Cardiac fibroblast (primary cell): ENCODE measurements around the gene ERGIC2.
"Not testable (repeated sequence)": the region's sequence is repeated elsewhere in the genome, so short reads cannot be mapped to it uniquely, and the experiment has no call there.

Experiments used
- DNase-seq, 2 donors: peaks; one replicate each; pipeline versions ENCODE4 v3.0.0 to v3.0.0-alpha.2; 2010; ENCODE audit warnings: low read depth in 2 of 2
- H3K4me3 ChIP-seq, 2 donors: replicated peaks in 1 of 2; 1 replicate in 1 of 2; 2 replicates in 1 of 2; pipeline ENCODE4 v1.5.1; 2011; ENCODE audit warnings: low read depth in 2 of 2, low read length in 2 of 2, mild to moderate bottlenecking in 2 of 2, moderate library complexity in 1 of 2
- TF ChIP-seq, protein P1 (sequence below): IDR thresholded peaks from one replicate; pipeline ENCODE4 v1.5.1; 2011; ENCODE audit warnings: low read depth, mild to moderate bottlenecking, low read length, inconsistent platforms

ERGIC2 gene

GRCh38 chr12:29306682-29307081 is 74.3 kb downstream of the ERGIC2 start:
- TF ChIP-seq, protein P1, sequence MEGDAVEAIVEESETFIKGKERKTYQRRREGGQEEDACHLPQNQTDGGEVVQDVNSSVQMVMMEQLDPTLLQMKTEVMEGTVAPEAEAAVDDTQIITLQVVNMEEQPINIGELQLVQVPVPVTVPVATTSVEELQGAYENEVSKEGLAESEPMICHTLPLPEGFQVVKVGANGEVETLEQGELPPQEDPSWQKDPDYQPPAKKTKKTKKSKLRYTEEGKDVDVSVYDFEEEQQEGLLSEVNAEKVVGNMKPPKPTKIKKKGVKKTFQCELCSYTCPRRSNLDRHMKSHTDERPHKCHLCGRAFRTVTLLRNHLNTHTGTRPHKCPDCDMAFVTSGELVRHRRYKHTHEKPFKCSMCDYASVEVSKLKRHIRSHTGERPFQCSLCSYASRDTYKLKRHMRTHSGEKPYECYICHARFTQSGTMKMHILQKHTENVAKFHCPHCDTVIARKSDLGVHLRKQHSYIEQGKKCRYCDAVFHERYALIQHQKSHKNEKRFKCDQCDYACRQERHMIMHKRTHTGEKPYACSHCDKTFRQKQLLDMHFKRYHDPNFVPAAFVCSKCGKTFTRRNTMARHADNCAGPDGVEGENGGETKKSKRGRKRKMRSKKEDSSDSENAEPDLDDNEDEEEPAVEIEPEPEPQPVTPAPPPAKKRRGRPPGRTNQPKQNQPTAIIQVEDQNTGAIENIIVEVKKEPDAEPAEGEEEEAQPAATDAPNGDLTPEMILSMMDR: no peak
- H3K4me3 ChIP-seq: no peak overlapping the region
- no peak for DNase-seq

GRCh38 chr12:29306266-29306665 is 74.7 kb downstream of the ERGIC2 start:
- no peak overlapping the region for H3K4me3 ChIP-seq
- TF ChIP-seq, protein P1: no peak
- no peak for DNase-seq

GRCh38 chr12:29304388-29304787 is 76.6 kb downstream of the ERGIC2 start:
- no peak overlapping the region for H3K4me3 ChIP-seq
- no peak for DNase-seq
- TF ChIP-seq, protein P1: no peak

DNA sequence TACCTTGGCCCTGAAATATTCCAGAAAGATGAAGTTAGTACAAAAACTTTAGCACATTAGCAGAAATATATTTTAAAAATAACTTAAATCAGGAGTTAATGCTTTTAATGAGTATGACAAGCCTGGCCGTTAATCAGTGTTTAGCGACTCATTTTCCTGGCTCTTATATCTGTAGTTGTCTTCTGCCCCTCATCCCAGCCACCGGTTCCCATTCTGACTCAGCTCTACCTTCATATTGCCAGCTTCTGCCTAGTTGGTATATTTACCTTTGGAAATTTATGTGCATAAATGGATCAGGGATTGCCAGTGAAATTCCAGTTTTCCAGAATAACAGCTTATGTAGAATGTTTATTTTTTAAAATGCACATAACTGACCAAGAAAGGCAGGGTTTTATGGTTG is 79.9 kb downstream of the ERGIC2 start:
- TF ChIP-seq, protein P1: no peak
- no peak for DNase-seq
- H3K4me3 ChIP-seq: no peak overlapping the region

DNA sequence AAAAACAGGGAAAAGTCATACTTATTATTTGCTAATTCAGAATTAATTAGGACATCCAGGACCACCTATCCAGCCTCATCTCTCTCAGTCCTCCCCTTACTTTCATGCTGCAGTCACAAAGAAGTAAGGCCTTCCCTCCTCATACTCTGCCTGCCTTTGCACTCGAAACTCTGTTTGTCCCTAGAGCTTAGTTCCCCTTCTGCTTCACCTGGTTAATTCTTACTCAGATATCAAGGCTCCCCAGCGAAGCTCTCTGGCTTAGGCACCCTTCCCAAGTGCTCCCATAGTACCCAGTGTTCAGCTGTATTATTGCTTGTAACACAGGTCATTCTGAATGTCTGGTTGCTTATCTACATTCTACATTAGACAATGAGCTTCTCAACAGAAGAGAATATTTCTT is 81.3 kb downstream of the ERGIC2 start:
- no peak overlapping the region for H3K4me3 ChIP-seq
- TF ChIP-seq, protein P1: no peak
- DNase-seq: no peak

DNA sequence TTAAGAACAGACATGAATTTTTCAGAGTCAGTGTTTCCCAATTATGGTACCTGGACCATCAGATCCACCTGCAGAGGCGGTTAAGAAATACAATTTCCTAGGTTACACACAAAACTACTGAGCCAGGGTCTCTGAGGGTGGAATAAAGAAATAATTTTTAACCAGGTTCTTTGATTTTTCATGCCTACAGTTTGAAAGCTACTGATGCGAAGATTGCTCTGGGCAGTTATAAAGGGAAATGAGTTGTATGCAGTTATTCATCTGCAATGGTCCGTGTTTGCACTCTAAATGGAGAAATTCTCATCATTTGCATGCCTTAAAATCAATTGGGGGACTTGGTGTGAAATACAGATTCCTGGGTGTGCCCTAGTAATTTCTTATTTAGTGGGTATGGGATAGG is 89.7 kb downstream of the ERGIC2 start:
- DNase-seq: no peak
- TF ChIP-seq, protein P1: no peak
- H3K4me3 ChIP-seq: no peak overlapping the region

DNA sequence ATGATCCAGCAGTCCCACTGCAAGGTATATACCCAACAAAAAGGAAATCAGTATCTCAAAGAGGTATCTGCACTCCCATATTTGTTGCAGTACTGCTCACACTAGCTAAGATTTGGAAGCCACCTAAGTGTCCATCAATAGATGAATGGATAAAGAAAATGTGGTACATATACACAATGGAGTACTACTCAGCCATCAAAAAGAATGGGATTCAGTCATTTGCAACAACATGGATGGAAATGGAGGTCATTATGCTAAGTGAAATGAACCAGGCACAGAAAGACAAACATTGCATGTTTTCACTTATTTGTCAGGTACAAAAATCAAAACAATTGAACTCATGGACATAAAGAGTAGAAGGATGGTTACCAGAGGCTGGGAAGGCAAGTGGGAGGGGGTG is 90.5 kb downstream of the ERGIC2 start:
- H3K4me3 ChIP-seq, DNase-seq: not testable (repeated sequence)
